ENCODE measurements around the gene XIRP2.

Gene XIRP2

GRCh38 chr2:167140767-167141166 is 252.5 kb downstream of the XIRP2 start:
- DNase-seq: no peak

GRCh38 chr2:167142554-167142953 is 254.3 kb downstream of the XIRP2 start:
- no peak for DNase-seq

- no peak for DNase-seq
Measured at GRCh38 chr2:167144179-167144898, 256.1 kb downstream of the XIRP2 start.

- DNase-seq: no peak
Measured at GRCh38 chr2:167147271-167147941, 259.1 kb downstream of the XIRP2 start.

- no peak for DNase-seq
Measured at GRCh38 chr2:167151894-167152293, 263.6 kb downstream of the XIRP2 start.

- DNase-seq: no peak
Measured at GRCh38 chr2:167157523-167157922, 269.2 kb downstream of the XIRP2 start.

- no peak for DNase-seq
Measured at GRCh38 chr2:167177196-167177595, 288.9 kb downstream of the XIRP2 start.

- DNase-seq: no peak
Measured at GRCh38 chr2:167181134-167181533, 292.9 kb downstream of the XIRP2 start.

GRCh38 chr2:167181688-167182087 is 293.4 kb downstream of the XIRP2 start:
- DNase-seq: no peak

- no peak for DNase-seq
Measured at GRCh38 chr2:167182403-167182802, 294.1 kb downstream of the XIRP2 start.

- DNase-seq: no peak
Measured at GRCh38 chr2:167183931-167184330, 295.7 kb downstream of the XIRP2 start.

- DNase-seq: no peak
Measured at GRCh38 chr2:167186465-167186864, 298.2 kb downstream of the XIRP2 start.

GRCh38 chr2:167187049-167187727 is 298.9 kb downstream of the XIRP2 start:
- DNase-seq: no peak

- no peak for DNase-seq
Measured at GRCh38 chr2:167187978-167188967, 300.0 kb downstream of the XIRP2 start.

- no peak for DNase-seq
Measured at GRCh38 chr2:167190053-167190452, 301.8 kb downstream of the XIRP2 start.

GRCh38 chr2:167191588-167191987 is 303.3 kb downstream of the XIRP2 start:
- no peak for DNase-seq

GRCh38 chr2:167192833-167193232 is 304.6 kb downstream of the XIRP2 start:
- no peak for DNase-seq

- no peak for DNase-seq
Measured at GRCh38 chr2:167196461-167197252, 308.4 kb downstream of the XIRP2 start.

- no peak for DNase-seq
Measured at GRCh38 chr2:167198009-167198408, 309.7 kb downstream of the XIRP2 start.

- no peak for DNase-seq
Measured at GRCh38 chr2:167198576-167198975, 310.3 kb downstream of the XIRP2 start.

GRCh38 chr2:167200019-167200418 is 311.7 kb downstream of the XIRP2 start:
- DNase-seq: no peak

- no peak for DNase-seq
Measured at GRCh38 chr2:167209784-167210183, 321.5 kb downstream of the XIRP2 start.
